Neural cell (in vitro differentiated cells): ENCODE data around the gene SLK. TPM values are rescaled to one million over a fixed set of nuclear protein-coding genes. Genes with fewer than 3 reads are reported as not detected.

Source experiments
- H2AFZ ChIP-seq: fragments of 200-600, 300-800 bp; sonication (generic), shearing (Covaris generic); 2 replicates; pipeline ENCODE4 v1.6.0; 2014; ENCODE audit warnings: low read depth, mild to moderate bottlenecking, antibody characterized with exemption, low read length, moderate library complexity
- H3F3A ChIP-seq: fragments of 200-600 bp; shearing (Covaris generic); 2 replicates; pipeline ENCODE4 v1.6.1; 2016; ENCODE audit warnings: mild to moderate bottlenecking, moderate library complexity, mixed read lengths, antibody characterized with exemption, low read length; ENCODE audit not compliant: insufficient read depth, poor library complexity, severe bottlenecking
- H3K27ac ChIP-seq: fragments of 200-600, 300-800 bp; sonication (generic), shearing (Covaris generic); 2 replicates; pipeline ENCODE4 v1.5.1; 2014; ENCODE audit warnings: mild to moderate bottlenecking, low read length, moderate library complexity
- H3K27me3 ChIP-seq: fragments of 300-800, 200-600 bp; sonication (generic), shearing (Covaris generic); 2 replicates; pipeline ENCODE4 v1.6.0; 2014; ENCODE audit warnings: mild to moderate bottlenecking, low read depth, low read length, moderate library complexity; ENCODE audit not compliant: insufficient read depth
- H3K36me3 ChIP-seq: fragments of 300-800, 200-600 bp; sonication (generic), shearing (Covaris generic); 2 replicates; pipeline ENCODE4 v1.5.1; 2014; ENCODE audit warnings: mild to moderate bottlenecking, antibody characterized with exemption, low read length, moderate library complexity; ENCODE audit not compliant: insufficient read depth
- H3K4me2 ChIP-seq: fragments of 300-800, 200-600 bp; sonication (generic), shearing (Covaris generic); 2 replicates; pipeline ENCODE4 v1.6.0; 2014; ENCODE audit warnings: mild to moderate bottlenecking, low read length
- H3K4me3 ChIP-seq: fragments of 300-800, 200-600 bp; sonication (generic), shearing (Covaris generic); 2 replicates; pipeline ENCODE4 v1.5.1; 2014; ENCODE audit warnings: mild to moderate bottlenecking, low read length, moderate library complexity
- H3K79me2 ChIP-seq: fragments of 200-600 bp; shearing (Covaris generic); replicated peaks from 2 replicates; pipeline ENCODE4 v1.6.0; 2014; ENCODE audit warnings: mild to moderate bottlenecking, low read length, moderate library complexity; ENCODE audit not compliant: insufficient read depth
- H3K9ac ChIP-seq: fragments of 300-800, 200-600 bp; sonication (generic), shearing (Covaris generic); 2 replicates; pipeline ENCODE4 v1.6.1; 2016; ENCODE audit warnings: mild to moderate bottlenecking, low read length, mixed read lengths
- H3K9me2 ChIP-seq: fragments of 200-600 bp; shearing (Covaris generic); 2 replicates; pipeline ENCODE4 v1.6.1; 2016; ENCODE audit warnings: mild to moderate bottlenecking, low read length, mixed read lengths; ENCODE audit not compliant: insufficient read depth
- H3K9me3 ChIP-seq: fragments of 200-600, 300-800 bp; sonication (generic), shearing (Covaris generic); 2 replicates; pipeline ENCODE4 v1.6.1; 2016; ENCODE audit warnings: mild to moderate bottlenecking, mixed run types, low read length, moderate library complexity, mixed read lengths
- H4K20me1 ChIP-seq: fragments of 200-600 bp; shearing (Covaris generic); 2 replicates; pipeline ENCODE4 v1.6.1; 2016; ENCODE audit warnings: mild to moderate bottlenecking, mixed run types; ENCODE audit not compliant: insufficient read depth
- EP300 ChIP-seq: fragments of 450-650 bp; conservative IDR thresholded peaks from 2 replicates; pipeline ENCODE4 v1.6.1; 2014; ENCODE audit warnings: antibody characterized with exemption, mild to moderate bottlenecking, moderate library complexity; ENCODE audit not compliant: poor library complexity, severe bottlenecking
- EZH2 ChIP-seq: fragments of 200-600, 300-800 bp; shearing (Covaris generic), sonication (generic); IDR thresholded peaks from 2 replicates; pipeline ENCODE4 v1.6.1; 2014; ENCODE audit warnings: antibody characterized with exemption, low read length, borderline replicate concordance, mild to moderate bottlenecking; ENCODE audit not compliant: insufficient read depth, poor library complexity, severe bottlenecking
- MXI1 ChIP-seq: fragments of 450-650 bp; conservative IDR thresholded peaks from 2 replicates; pipeline ENCODE4 v1.6.1; 2014; ENCODE audit warnings: antibody characterized with exemption, mild to moderate bottlenecking; ENCODE audit not compliant: poor library complexity, severe bottlenecking
- POLR2AphosphoS5 ChIP-seq: IDR thresholded peaks from 2 replicates; pipeline ENCODE4 v1.6.1; 2012
- RAD21 ChIP-seq: fragments of 450-650 bp; conservative IDR thresholded peaks from 2 replicates; pipeline ENCODE4 v1.6.1; 2014; ENCODE audit warnings: antibody characterized with exemption, mild to moderate bottlenecking, moderate library complexity
- SMC3 ChIP-seq: fragments of 450-650 bp; conservative IDR thresholded peaks from 2 replicates; pipeline ENCODE4 v1.6.1; 2014; ENCODE audit warnings: antibody characterized with exemption, mild to moderate bottlenecking, moderate library complexity; ENCODE audit not compliant: poor library complexity
- TAF1 ChIP-seq: IDR thresholded peaks from 2 replicates; pipeline ENCODE4 v1.6.1; 2012; ENCODE audit warnings: low read depth
- polyA plus RNA-seq: library from polyadenylated mRNA; depleted of rRNA; stranded (reverse); fragments of >200 nt; gene quantifications from 2 replicates; pipeline ENCODE4 v1.2.3, GENCODE V29; 2014
- TF ChIP-seq, protein P1 (sequence below): fragments of 450-650 bp; IDR thresholded peaks from 2 replicates; pipeline ENCODE4 v1.5.1; 2014; ENCODE audit warnings: antibody characterized with exemption, mild to moderate bottlenecking, moderate library complexity; ENCODE audit not compliant: poor library complexity, severe bottlenecking
- TF ChIP-seq, protein P2 (sequence below): IDR thresholded peaks from 2 replicates; pipeline ENCODE4 v1.6.1; 2012; ENCODE audit warnings: borderline replicate concordance

The SLK gene
- polyA plus RNA-seq, 1 donor from 2014 or later, result 23.7 TPM

DNA sequence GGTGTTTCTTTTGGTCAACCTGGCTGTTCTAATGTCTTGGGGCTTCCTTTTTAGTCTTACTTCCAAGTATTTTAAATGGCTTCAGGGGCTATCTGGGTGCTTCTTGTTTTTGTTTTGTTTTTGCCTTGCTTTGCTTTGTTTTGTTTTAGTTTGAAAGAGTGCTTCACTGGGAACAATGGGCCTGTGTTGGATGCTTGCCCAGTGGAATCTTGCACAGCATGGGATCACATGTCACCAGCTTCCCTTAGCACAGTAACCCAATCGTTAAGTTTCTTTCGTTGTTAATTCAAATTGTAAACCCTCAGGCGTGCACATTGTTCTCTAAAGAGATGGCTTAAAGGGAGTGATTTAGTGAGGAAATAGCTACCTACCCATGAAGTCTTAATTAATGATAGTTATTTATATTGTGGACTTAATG is 109.8 kb downstream of the SLK start:
- Histone ChIP-seq H3K9me3 (no peaks in the 10 kb centered on the region), H3K79me2 (no peaks in the 10 kb centered on the region), H3F3A (no peaks in the 10 kb centered on the region), H3K4me3 (no peak overlapping the region), H3K9ac (no peak overlapping the region), H4K20me1 (no peaks in the 10 kb centered on the region), H3K27me3 (no peaks in the 10 kb centered on the region), H3K9me2 (no peaks in the 10 kb centered on the region), H3K4me2 (no peak overlapping the region), H2AFZ (no peak overlapping the region), H3K27ac (no peak overlapping the region), H3K36me3 (no peaks in the 10 kb centered on the region)
- TF ChIP-seq, protein P1, sequence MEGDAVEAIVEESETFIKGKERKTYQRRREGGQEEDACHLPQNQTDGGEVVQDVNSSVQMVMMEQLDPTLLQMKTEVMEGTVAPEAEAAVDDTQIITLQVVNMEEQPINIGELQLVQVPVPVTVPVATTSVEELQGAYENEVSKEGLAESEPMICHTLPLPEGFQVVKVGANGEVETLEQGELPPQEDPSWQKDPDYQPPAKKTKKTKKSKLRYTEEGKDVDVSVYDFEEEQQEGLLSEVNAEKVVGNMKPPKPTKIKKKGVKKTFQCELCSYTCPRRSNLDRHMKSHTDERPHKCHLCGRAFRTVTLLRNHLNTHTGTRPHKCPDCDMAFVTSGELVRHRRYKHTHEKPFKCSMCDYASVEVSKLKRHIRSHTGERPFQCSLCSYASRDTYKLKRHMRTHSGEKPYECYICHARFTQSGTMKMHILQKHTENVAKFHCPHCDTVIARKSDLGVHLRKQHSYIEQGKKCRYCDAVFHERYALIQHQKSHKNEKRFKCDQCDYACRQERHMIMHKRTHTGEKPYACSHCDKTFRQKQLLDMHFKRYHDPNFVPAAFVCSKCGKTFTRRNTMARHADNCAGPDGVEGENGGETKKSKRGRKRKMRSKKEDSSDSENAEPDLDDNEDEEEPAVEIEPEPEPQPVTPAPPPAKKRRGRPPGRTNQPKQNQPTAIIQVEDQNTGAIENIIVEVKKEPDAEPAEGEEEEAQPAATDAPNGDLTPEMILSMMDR, result no peak
- TF ChIP-seq, protein P2, sequence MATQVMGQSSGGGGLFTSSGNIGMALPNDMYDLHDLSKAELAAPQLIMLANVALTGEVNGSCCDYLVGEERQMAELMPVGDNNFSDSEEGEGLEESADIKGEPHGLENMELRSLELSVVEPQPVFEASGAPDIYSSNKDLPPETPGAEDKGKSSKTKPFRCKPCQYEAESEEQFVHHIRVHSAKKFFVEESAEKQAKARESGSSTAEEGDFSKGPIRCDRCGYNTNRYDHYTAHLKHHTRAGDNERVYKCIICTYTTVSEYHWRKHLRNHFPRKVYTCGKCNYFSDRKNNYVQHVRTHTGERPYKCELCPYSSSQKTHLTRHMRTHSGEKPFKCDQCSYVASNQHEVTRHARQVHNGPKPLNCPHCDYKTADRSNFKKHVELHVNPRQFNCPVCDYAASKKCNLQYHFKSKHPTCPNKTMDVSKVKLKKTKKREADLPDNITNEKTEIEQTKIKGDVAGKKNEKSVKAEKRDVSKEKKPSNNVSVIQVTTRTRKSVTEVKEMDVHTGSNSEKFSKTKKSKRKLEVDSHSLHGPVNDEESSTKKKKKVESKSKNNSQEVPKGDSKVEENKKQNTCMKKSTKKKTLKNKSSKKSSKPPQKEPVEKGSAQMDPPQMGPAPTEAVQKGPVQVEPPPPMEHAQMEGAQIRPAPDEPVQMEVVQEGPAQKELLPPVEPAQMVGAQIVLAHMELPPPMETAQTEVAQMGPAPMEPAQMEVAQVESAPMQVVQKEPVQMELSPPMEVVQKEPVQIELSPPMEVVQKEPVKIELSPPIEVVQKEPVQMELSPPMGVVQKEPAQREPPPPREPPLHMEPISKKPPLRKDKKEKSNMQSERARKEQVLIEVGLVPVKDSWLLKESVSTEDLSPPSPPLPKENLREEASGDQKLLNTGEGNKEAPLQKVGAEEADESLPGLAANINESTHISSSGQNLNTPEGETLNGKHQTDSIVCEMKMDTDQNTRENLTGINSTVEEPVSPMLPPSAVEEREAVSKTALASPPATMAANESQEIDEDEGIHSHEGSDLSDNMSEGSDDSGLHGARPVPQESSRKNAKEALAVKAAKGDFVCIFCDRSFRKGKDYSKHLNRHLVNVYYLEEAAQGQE, result no peak
- TF ChIP-seq SMC3 (no peak), MXI1 (no peak), EZH2 (no peak), TAF1 (no peak)

DNA sequence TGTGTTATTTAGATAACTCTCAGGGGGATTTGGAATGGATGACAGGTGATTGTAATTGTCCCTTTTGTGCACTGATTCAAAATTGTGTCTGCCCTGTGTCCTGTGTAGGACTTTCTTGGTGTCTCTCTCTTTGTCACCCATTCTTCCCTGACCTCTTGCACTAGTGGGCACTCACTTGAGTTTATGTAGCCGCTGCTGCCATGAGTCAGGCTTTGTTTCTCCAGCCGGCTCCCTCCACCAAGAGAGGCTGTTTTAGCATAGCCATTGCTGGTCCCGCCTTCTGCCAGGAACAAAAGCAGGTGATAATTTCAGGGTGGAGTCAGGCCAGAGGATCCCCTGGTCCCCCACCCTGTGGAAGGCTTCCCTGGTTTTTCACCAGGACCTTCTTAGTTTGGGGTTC is 110.3 kb downstream of the SLK start:
- Histone ChIP-seq H3K9me3 (no peaks in the 10 kb centered on the region), H3F3A (no peaks in the 10 kb centered on the region), H3K27me3 (no peaks in the 10 kb centered on the region), H3K4me3 (no peak overlapping the region), H4K20me1 (no peaks in the 10 kb centered on the region), H3K9me2 (no peaks in the 10 kb centered on the region), H3K9ac (no peak overlapping the region), H3K4me2 (no peak overlapping the region), H3K36me3 (no peaks in the 10 kb centered on the region), H3K79me2 (no peaks in the 10 kb centered on the region), H2AFZ (no peak overlapping the region), H3K27ac (no peak overlapping the region)
- TF ChIP-seq RAD21, result no peak
- TF ChIP-seq, protein P1, result no peak
- TF ChIP-seq EP300, result no peak
- TF ChIP-seq POLR2AphosphoS5, result no peak
- no peak for TF ChIP-seq EZH2
- TF ChIP-seq, protein P2, result no peak
- no peak for TF ChIP-seq TAF1
- TF ChIP-seq SMC3, result no peak
- no peak for TF ChIP-seq MXI1
